GM03348 (cell line): ENCODE results near the gene COA7.

Experiments used
- DNase-seq: peaks from one replicate; pipeline ENCODE4 v3.0.0; 2012; ENCODE audit warnings: low spot score

The COA7 gene

DNA sequence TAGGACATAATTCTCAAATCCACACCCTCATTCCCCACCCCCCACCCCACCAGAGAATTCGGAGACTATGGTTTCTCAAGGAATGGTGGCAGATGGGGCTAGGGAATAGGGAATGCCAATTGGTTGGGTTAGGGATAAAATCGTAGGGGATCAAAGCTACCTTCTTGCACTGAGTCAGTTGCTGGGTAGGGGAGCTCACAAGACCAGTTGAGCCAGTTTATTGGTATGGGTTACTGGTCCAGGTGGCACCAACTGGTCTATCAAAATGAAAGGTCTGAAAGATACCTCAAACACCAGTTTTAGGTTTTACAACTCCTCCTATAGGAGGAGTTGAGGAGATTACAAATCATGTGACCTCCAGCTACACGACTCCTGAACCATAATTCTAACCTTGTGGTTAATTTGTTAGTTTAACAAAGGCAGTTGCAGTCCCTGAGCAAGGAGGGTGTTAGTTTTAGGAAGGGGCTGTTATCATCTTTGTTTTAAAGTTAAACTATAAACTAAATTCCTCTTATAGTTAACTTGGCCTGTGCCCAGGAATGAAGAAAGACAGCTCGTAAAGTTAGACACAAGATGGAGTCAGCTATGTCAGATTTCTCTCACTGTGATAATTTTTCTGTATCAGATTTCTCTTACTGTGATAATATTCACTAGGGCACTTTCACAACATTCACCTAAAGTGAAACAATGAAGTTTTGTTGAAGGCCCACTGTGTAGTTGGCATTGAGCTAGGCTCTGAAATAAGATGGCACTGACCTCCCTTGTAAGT lies 62.6 kb downstream of the COA7 start:
- no peak for DNase-seq
